HEK293 (cell line): ENCODE measurements around the gene SEMA4D.

Experiments used
- CTCF ChIA-PET: fragments of 350-600 bp; formaldehyde crosslinking; extraction: SDS; loops from one replicate; lab custom pipeline; 2021; ENCODE audit warnings: antibody characterized with exemption; lab: Yijun Ruan, JAX
- POLR2A ChIA-PET: fragments of 300-600 bp; formaldehyde crosslinking; extraction: SDS; loops from one replicate; lab custom pipeline; 2020; ENCODE audit warnings: antibody characterized with exemption, inconsistent platforms; lab: Yijun Ruan, JAX
- H3K27ac ChIP-seq: fragments of 200-500 bp; sonication (Bioruptor generic); 2 replicates; pipeline ENCODE4 v1.5.1; 2014; ENCODE audit warnings: low read depth, low read length, control low read depth, inconsistent platforms; ENCODE audit errors: extremely low read depth
- H3K36me3 ChIP-seq, 2 experiments: fragments of 200-500 bp in 1 of 2; sonication (Bioruptor generic) in 1 of 2; 1 replicate in 1 of 2; 2 replicates in 1 of 2; pipeline ENCODE4 v1.5.1; 2014 to 2017; ENCODE audit warnings: inconsistent platforms in 2 of 2, low read length in 2 of 2; ENCODE audit not compliant: control insufficient read depth in 2 of 2, insufficient read depth in 1 of 2
- H3K4me1 ChIP-seq: fragments of 200-500 bp; sonication (Bioruptor generic); 2 replicates; pipeline ENCODE4 v1.5.1; 2014; ENCODE audit warnings: mild to moderate bottlenecking, low read length, inconsistent platforms; ENCODE audit not compliant: control insufficient read depth, insufficient read depth
- H3K4me3 ChIP-seq: 2 replicates; pipeline ENCODE4 v1.5.1; 2011; ENCODE audit warnings: low read depth, mild to moderate bottlenecking, control low read depth, low read length, moderate library complexity
- H3K9me3 ChIP-seq: fragments of 200-500 bp; sonication (Bioruptor generic); 2 replicates; pipeline ENCODE4 v1.5.1; 2014; ENCODE audit warnings: low read depth, low read length, inconsistent platforms; ENCODE audit not compliant: control insufficient read depth, insufficient read depth
- GLIS2 ChIP-seq: fragments of 450-650 bp; formaldehyde crosslinking; IDR thresholded peaks from 2 replicates; pipeline ENCODE4 v1.5.1; 2016; ENCODE audit warnings: missing biosample characterization, missing genetic modification characterization
- KLF16 ChIP-seq: fragments of 450-650 bp; formaldehyde crosslinking; IDR thresholded peaks from 2 replicates; pipeline ENCODE4 v1.5.1; 2017; ENCODE audit warnings: missing biosample characterization, missing genetic modification characterization
- ZBTB10 ChIP-seq: fragments of 450-650 bp; formaldehyde crosslinking; IDR thresholded peaks from 2 replicates; pipeline ENCODE4 v1.5.1; 2016; ENCODE audit warnings: missing biosample characterization, missing genetic modification characterization
- ZNF184 ChIP-seq: fragments of 450-650 bp; IDR thresholded peaks from 2 replicates; pipeline ENCODE4 v1.5.1; 2018; ENCODE audit warnings: missing biosample characterization, mild to moderate bottlenecking, missing genetic modification characterization
- ZNF2 ChIP-seq: fragments of 450-650 bp; formaldehyde crosslinking; IDR thresholded peaks from 2 replicates; pipeline ENCODE4 v1.5.1; 2016; ENCODE audit warnings: missing biosample characterization, missing genetic modification characterization
- ZNF223 ChIP-seq: fragments of 450-650 bp; formaldehyde crosslinking; IDR thresholded peaks from 2 replicates; pipeline ENCODE4 v1.5.1; 2016; ENCODE audit warnings: missing biosample characterization, missing genetic modification characterization
- ZNF350 ChIP-seq: fragments of 450-650 bp; formaldehyde crosslinking; IDR thresholded peaks from 2 replicates; pipeline ENCODE4 v1.5.0; 2017; ENCODE audit warnings: missing biosample characterization, mild to moderate bottlenecking, missing genetic modification characterization
- ZNF354C ChIP-seq: fragments of 450-650 bp; formaldehyde crosslinking; IDR thresholded peaks from 2 replicates; pipeline ENCODE4 v1.5.1; 2016; ENCODE audit warnings: missing biosample characterization, missing genetic modification characterization, low read depth, borderline replicate concordance
- ZNF416 ChIP-seq: fragments of 450-650 bp; formaldehyde crosslinking; IDR thresholded peaks from 2 replicates; pipeline ENCODE4 v1.5.1; 2016; ENCODE audit warnings: missing biosample characterization, missing genetic modification characterization
- ZNF449 ChIP-seq: fragments of 450-650 bp; formaldehyde crosslinking; IDR thresholded peaks from 2 replicates; pipeline ENCODE4 v1.5.1; 2017; ENCODE audit warnings: missing biosample characterization, mild to moderate bottlenecking, missing genetic modification characterization, moderate library complexity
- ZNF544 ChIP-seq: fragments of 450-650 bp; formaldehyde crosslinking; IDR thresholded peaks from 2 replicates; pipeline ENCODE4 v1.5.0; 2017; ENCODE audit warnings: missing biosample characterization, missing genetic modification characterization
- ZNF580 ChIP-seq: fragments of 450-650 bp; formaldehyde crosslinking; IDR thresholded peaks from 2 replicates; pipeline ENCODE4 v1.5.1; 2016; ENCODE audit warnings: missing biosample characterization, missing genetic modification characterization
- ZNF626 ChIP-seq: fragments of 450-650 bp; sonication (Bioruptor Pico); formaldehyde crosslinking; IDR thresholded peaks from 2 replicates; pipeline ENCODE4 v1.5.1; 2018; ENCODE audit warnings: missing biosample characterization, missing genetic modification characterization, inconsistent platforms
- ZNF660 ChIP-seq: fragments of 450-650 bp; IDR thresholded peaks from 2 replicates; pipeline ENCODE4 v1.5.1; 2018; ENCODE audit warnings: missing biosample characterization, mild to moderate bottlenecking, missing genetic modification characterization
- ZNF670 ChIP-seq: fragments of 450-650 bp; formaldehyde crosslinking; IDR thresholded peaks from 2 replicates; pipeline ENCODE4 v1.5.1; 2016; ENCODE audit warnings: missing biosample characterization, missing genetic modification characterization, low read depth
- ZNF747 ChIP-seq: fragments of 450-650 bp; formaldehyde crosslinking; IDR thresholded peaks from 2 replicates; pipeline ENCODE4 v1.5.1; 2016; ENCODE audit warnings: missing biosample characterization, missing genetic modification characterization
- ZSCAN16 ChIP-seq: fragments of 450-650 bp; formaldehyde crosslinking; IDR thresholded peaks from 2 replicates; pipeline ENCODE4 v1.5.1; 2016; ENCODE audit warnings: missing biosample characterization, missing genetic modification characterization
- ZSCAN4 ChIP-seq: fragments of 450-650 bp; formaldehyde crosslinking; IDR thresholded peaks from 2 replicates; pipeline ENCODE4 v1.5.1; 2017; ENCODE audit warnings: missing biosample characterization, missing genetic modification characterization
- TF ChIP-seq, protein P1 (sequence below): fragments of 450-650 bp; formaldehyde crosslinking; IDR thresholded peaks from 2 replicates; pipeline ENCODE4 v1.5.1; 2016; ENCODE audit warnings: missing biosample characterization, missing genetic modification characterization

Gene SEMA4D

GRCh38 chr9:89536145-89536574 lies 38.2 kb upstream of the SEMA4D start:
- TF ChIP-seq ZSCAN16 (tag by site-specific recombination), result no peak
- no peak for TF ChIP-seq ZNF416
- TF ChIP-seq ZNF354C (tag by site-specific recombination), result no peak
- TF ChIP-seq KLF16, result no peak
- TF ChIP-seq ZNF184 (tag by site-specific recombination), result no peak
- TF ChIP-seq, protein P1, sequence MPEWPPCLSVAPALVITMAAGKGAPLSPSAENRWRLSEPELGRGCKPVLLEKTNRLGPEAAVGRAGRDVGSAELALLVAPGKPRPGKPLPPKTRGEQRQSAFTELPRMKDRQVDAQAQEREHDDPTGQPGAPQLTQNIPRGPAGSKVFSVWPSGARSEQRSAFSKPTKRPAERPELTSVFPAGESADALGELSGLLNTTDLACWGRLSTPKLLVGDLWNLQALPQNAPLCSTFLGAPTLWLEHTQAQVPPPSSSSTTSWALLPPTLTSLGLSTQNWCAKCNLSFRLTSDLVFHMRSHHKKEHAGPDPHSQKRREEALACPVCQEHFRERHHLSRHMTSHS, result no peak
- Histone ChIP-seq H3K4me1 (no peaks in the 10 kb centered on the region), H3K9me3 (no peaks in the 10 kb centered on the region), H3K4me3 (no peak overlapping the region), H3K27ac (no peak overlapping the region), H3K36me3 (no peaks in the 10 kb centered on the region)
- CTCF ChIA-PET, result interaction anchor here (1.1 to 1.6 kb wide), 2 partner anchors 13 kb away, joined by 5 to 7 read pairs; no protein-coding TSS in a partner anchor
- POLR2A ChIA-PET, result no interaction called here

- TF ChIP-seq ZNF223 (tag by site-specific recombination) (no peak), ZNF580 (tag by site-specific recombination) (no peak), ZNF747 (tag by site-specific recombination) (no peak), KLF16 (no peak), ZNF350 (tag by site-specific recombination) (no peak), ZNF354C (tag by site-specific recombination) (no peak), ZNF660 (no peak), ZNF626 (tag by site-specific recombination) (no peak), ZBTB10 (tag by site-specific recombination) (no peak), ZNF449 (no peak), ZNF544 (tag by site-specific recombination) (no peak), GLIS2 (tag by site-specific recombination) (no peak), ZSCAN4 (no peak), ZNF670 (tag by site-specific recombination) (no peak), ZNF2 (no peak)
- Histone ChIP-seq H3K4me3 (no peak overlapping the region), H3K36me3 (no peaks in the 10 kb centered on the region), H3K4me1 (no peaks in the 10 kb centered on the region), H3K9me3 (no peaks in the 10 kb centered on the region), H3K27ac (no peak overlapping the region)
- ChIA-PET POLR2A (no interaction called here), CTCF (interaction anchor here (2.0 kb wide), 1 partner anchor 13 kb away, joined by 11 read pairs; no protein-coding TSS in a partner anchor)
Observed at GRCh38 chr9:89535461-89535860, 37.5 kb upstream of the SEMA4D start.
